Stimulated activated CD4-positive, alpha-beta T cell treated with anti-CD3 and anti-CD28 coated beads, Interleukin-15, amount 100 ng/mL, for 24 hours (primary cell): ENCODE measurements around the gene MEX3D.
"Not testable (repeated sequence)": the region's sequence is repeated elsewhere in the genome, so short reads cannot be mapped to it uniquely, and the experiment has no call there.

Experiments used
- DNase-seq: peaks from one replicate; pipeline ENCODE4 v3.0.0-alpha.2; 2020

MEX3D gene

GRCh38 chr19:1570836-1571235 lies 2.7 kb upstream of the MEX3D start:
- DNase-seq: no peak

GRCh38 chr19:1569997-1570396 lies 1.9 kb upstream of the MEX3D start:
- DNase-seq: no peak

GRCh38 chr19:1567848-1568227 lies 287 bp downstream of the MEX3D start:
- DNase-seq: no peak

- peak; percentile 24 for DNase-seq
These were observed 843 bp downstream of the MEX3D start for GRCh38 chr19:1567116-1567847.

- DNase-seq: no peak
These were observed 1.6 kb downstream of the MEX3D start for GRCh38 chr19:1566392-1567115.

- no peak for DNase-seq
These were observed 4.9 kb downstream of the MEX3D start for GRCh38 chr19:1563251-1563650.

- DNase-seq: no peak
These were observed 6.8 kb downstream of the MEX3D start for GRCh38 chr19:1561236-1561842.

- DNase-seq: no peak
These were observed 7.7 kb downstream of the MEX3D start for GRCh38 chr19:1560286-1560882.

- no peak for DNase-seq
These were observed 9.6 kb downstream of the MEX3D start for GRCh38 chr19:1558552-1558951.

- DNase-seq: no peak
These were observed 11.6 kb downstream of the MEX3D start for GRCh38 chr19:1556390-1557070.

GRCh38 chr19:1555487-1556389 lies 12.4 kb downstream of the MEX3D start:
- DNase-seq: no peak

GRCh38 chr19:1554968-1555367 lies 13.2 kb downstream of the MEX3D start:
- no peak for DNase-seq

- DNase-seq: no peak
These were observed 14.7 kb downstream of the MEX3D start for GRCh38 chr19:1553415-1553814.

GRCh38 chr19:1551068-1552040 lies 16.8 kb downstream of the MEX3D start:
- DNase-seq: no peak

GRCh38 chr19:1549332-1549945 lies 18.7 kb downstream of the MEX3D start:
- DNase-seq: no peak

- DNase-seq: no peak
These were observed 27.7 kb downstream of the MEX3D start for GRCh38 chr19:1540365-1540925.

- not testable (repeated sequence) for DNase-seq
These were observed 28.4 kb downstream of the MEX3D start for GRCh38 chr19:1539749-1540148.

GRCh38 chr19:1538978-1539377 lies 29.1 kb downstream of the MEX3D start:
- DNase-seq: no peak

- not testable (repeated sequence) for DNase-seq
These were observed 32.4 kb downstream of the MEX3D start for GRCh38 chr19:1535699-1536098.

- DNase-seq: no peak
These were observed 33.2 kb downstream of the MEX3D start for GRCh38 chr19:1534972-1535371.
